Calu3 (cell line): ENCODE measurements around the gene KCNQ5. TPM values are rescaled to one million over a fixed set of nuclear protein-coding genes. Genes with fewer than 3 reads are reported as not detected.

Source experiments
- BruUV-seq: library from RNA; stranded (reverse); fragments of 400-500 nt; replicated peaks from 2 replicates; lab custom pipeline; 2021; lab: Mats Ljungman, UMichigan
- CTCF ChIA-PET: fragments of 300-600 bp; sonication (Branson Sonifier 250); formaldehyde crosslinking; loops from one replicate; lab custom pipeline; 2022; ENCODE audit warnings: antibody characterized with exemption; lab: Charles Lee
- DNase-seq: peaks from one replicate; pipeline ENCODE4 v3.0.0; 2022
- H3K27ac Mint-ChIP-seq: one replicate; pipeline ENCODE4 v1.8.0; 2022; ENCODE audit warnings: mixed read lengths; ENCODE audit not compliant: unreplicated experiment
- H3K27me3 Mint-ChIP-seq: one replicate; pipeline ENCODE4 v1.8.0; 2022; ENCODE audit warnings: mixed read lengths; ENCODE audit not compliant: unreplicated experiment
- H3K36me3 Mint-ChIP-seq: one replicate; pipeline ENCODE4 v1.8.0; 2022; ENCODE audit warnings: mild to moderate bottlenecking, moderate library complexity, mixed read lengths; ENCODE audit not compliant: insufficient read depth, unreplicated experiment
- H3K4me1 Mint-ChIP-seq: one replicate; pipeline ENCODE4 v1.8.0; 2022; ENCODE audit warnings: mild to moderate bottlenecking, low read depth, mixed read lengths; ENCODE audit not compliant: unreplicated experiment
- H3K4me3 Mint-ChIP-seq: one replicate; pipeline ENCODE4 v1.8.0; 2022; ENCODE audit warnings: mild to moderate bottlenecking, low read depth, moderate library complexity, mixed read lengths; ENCODE audit not compliant: unreplicated experiment
- H3K9me3 Mint-ChIP-seq: one replicate; pipeline ENCODE4 v1.8.0; 2022; ENCODE audit warnings: low read depth, mixed read lengths; ENCODE audit not compliant: unreplicated experiment
- CTCF ChIP-seq: fragments of 200-600 bp; IDR thresholded peaks from one replicate; pipeline ENCODE4 v1.8.0; 2022; ENCODE audit warnings: antibody characterized with exemption; ENCODE audit not compliant: unreplicated experiment
- intact Hi-C: fragments of 100-400 bp; cut with micrococcal nuclease; formaldehyde crosslinking; loops from one replicate; pipeline ENCODE4 v1.10.0; 2022; ENCODE audit not compliant: unreplicated experiment
- total RNA-seq: library from RNA; stranded (reverse); gene quantifications from 2 replicates; pipeline ENCODE4 v1.2.3, GENCODE V29; 2022

The KCNQ5 gene
- total RNA-seq, 1 experiment from 2014 or later, result not detected

GRCh38 chr6:72886170-72886569 is 264.3 kb downstream of the KCNQ5 start:
- intact Hi-C loops, result no loop called here
- no peak for TF ChIP-seq CTCF
- Mint-ChIP-seq H3K9me3 (peaks cover 5% of the 10 kb centered on the region), H3K4me3 (no peak overlapping the region), H3K4me1 (no peaks in the 10 kb centered on the region), H3K27me3 (no peaks in the 10 kb centered on the region), H3K27ac (no peak overlapping the region), H3K36me3 (no peaks in the 10 kb centered on the region)
- no TSS peak for BruUV-seq
- CTCF ChIA-PET, result no interaction called here
- DNase-seq, result no peak

GRCh38 chr6:72890233-72890632 is 268.4 kb downstream of the KCNQ5 start:
- intact Hi-C loops, result no loop called here
- Mint-ChIP-seq H3K4me1 (no peaks in the 10 kb centered on the region), H3K4me3 (no peak overlapping the region), H3K27me3 (no peaks in the 10 kb centered on the region), H3K36me3 (no peaks in the 10 kb centered on the region), H3K27ac (no peak overlapping the region), H3K9me3 (peaks cover 5% of the 10 kb centered on the region)
- no peak for DNase-seq
- CTCF ChIA-PET, result no interaction called here
- BruUV-seq, result no TSS peak
- no peak for TF ChIP-seq CTCF

GRCh38 chr6:72890671-72891070 is 268.8 kb downstream of the KCNQ5 start:
- intact Hi-C loops, result no loop called here
- DNase-seq, result no peak
- H3K27ac Mint-ChIP-seq, result no peak overlapping the region
- TF ChIP-seq CTCF, result no peak
- H3K36me3 Mint-ChIP-seq, result no peaks in the 10 kb centered on the region
- CTCF ChIA-PET, result no interaction called here
- H3K27me3 Mint-ChIP-seq, result no peaks in the 10 kb centered on the region
- no peak overlapping the region for H3K4me3 Mint-ChIP-seq
- peaks cover 3% of the 10 kb centered on the region for H3K9me3 Mint-ChIP-seq
- no peaks in the 10 kb centered on the region for H3K4me1 Mint-ChIP-seq
- BruUV-seq, result no TSS peak

GRCh38 chr6:72892901-72893300 is 271.0 kb downstream of the KCNQ5 start:
- no peak for DNase-seq
- CTCF ChIA-PET, result no interaction called here
- no peaks in the 10 kb centered on the region for H3K27me3 Mint-ChIP-seq
- no peak overlapping the region for H3K4me3 Mint-ChIP-seq
- no peaks in the 10 kb centered on the region for H3K4me1 Mint-ChIP-seq
- H3K36me3 Mint-ChIP-seq, result no peaks in the 10 kb centered on the region
- BruUV-seq, result no TSS peak
- intact Hi-C loops, result no loop called here
- no peak overlapping the region for H3K27ac Mint-ChIP-seq
- no peak for TF ChIP-seq CTCF
- H3K9me3 Mint-ChIP-seq, result peaks cover 3% of the 10 kb centered on the region
